SJSA1 (cell line): Measurements from ENCODE around the gene SOX30. TPM values are rescaled to one million over a fixed set of nuclear protein-coding genes. Genes with fewer than 3 reads are reported as not detected.

ENCODE experiments used
- DNase-seq, 2 experiments: peaks; one replicate each; pipeline ENCODE4 v3.0.0-alpha.2; 2015 to 2020; ENCODE audit warnings: low spot score in 2 of 2, low read depth in 1 of 2
- H3K27ac ChIP-seq: fragments of 250-450 bp; sonication (Bioruptor Pico); 2 replicates; pipeline ENCODE4 v1.5.1; 2020; ENCODE audit warnings: mild to moderate bottlenecking, moderate library complexity
- H3K27me3 ChIP-seq: fragments of 250-450 bp; sonication (Bioruptor Pico); replicated peaks from 2 replicates; pipeline ENCODE4 v1.5.1; 2020; ENCODE audit warnings: mild to moderate bottlenecking, moderate library complexity
- H3K36me3 ChIP-seq: fragments of 250-450 bp; sonication (Bioruptor Pico); 2 replicates; pipeline ENCODE4 v1.5.1; 2020; ENCODE audit warnings: mild to moderate bottlenecking
- H3K4me1 ChIP-seq: fragments of 250-450 bp; sonication (Bioruptor Pico); replicated peaks from 2 replicates; pipeline ENCODE4 v1.6.1; 2021; ENCODE audit warnings: mild to moderate bottlenecking
- H3K4me3 ChIP-seq: fragments of 250-450 bp; sonication (Bioruptor Pico); 2 replicates; pipeline ENCODE4 v1.5.1; 2020; ENCODE audit warnings: mild to moderate bottlenecking
- H3K9me3 ChIP-seq: fragments of 250-450 bp; sonication (Bioruptor Pico); replicated peaks from 2 replicates; pipeline ENCODE4 v1.5.1; 2020; ENCODE audit warnings: mild to moderate bottlenecking
- total RNA-seq: library from RNA; depleted of rRNA; stranded (reverse); fragments of >200 nt; shearing (Covaris generic); gene quantifications from 2 replicates; pipeline ENCODE4 v1.2.3, GENCODE V29; 2014

The SOX30 gene
- total RNA-seq, 1 experiment from 2014 or later: 5.8 TPM

GRCh38 chr5:157650991-157651611 lies 1.1 kb downstream of the SOX30 start:
- H3K27ac ChIP-seq: no peak overlapping the region
- no peak overlapping the region for H3K4me3 ChIP-seq
- 0 out of 2 replicates have a peak, but pooled peaks cover 4% of the 10 kb centered on the region for H3K9me3 ChIP-seq
- H3K36me3 ChIP-seq: peaks cover 16% of the 10 kb centered on the region
- no peak for DNase-seq
- H3K27me3 ChIP-seq: no peaks in the 10 kb centered on the region
- H3K4me1 ChIP-seq: no peaks in the 10 kb centered on the region

DNA sequence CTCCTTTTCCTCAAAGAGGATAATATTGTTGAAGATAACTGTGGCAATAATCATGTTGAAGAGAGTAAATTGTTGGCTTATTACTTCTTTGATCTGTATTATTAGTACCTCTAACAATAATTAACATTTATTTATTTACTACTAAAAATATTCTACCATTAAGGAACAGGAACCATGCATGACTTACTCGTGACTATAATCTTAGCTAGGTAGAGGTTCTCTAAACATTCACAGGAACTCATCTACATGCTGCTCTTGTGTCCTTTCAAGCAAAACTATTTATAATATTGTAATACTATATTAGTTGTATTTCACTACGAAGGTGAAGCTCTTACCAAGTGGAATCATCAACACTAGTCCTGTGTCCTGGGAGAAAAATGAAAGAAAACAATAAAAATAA lies 3.1 kb downstream of the SOX30 start:
- no peaks in the 10 kb centered on the region for H3K27me3 ChIP-seq
- H3K4me1 ChIP-seq: no peaks in the 10 kb centered on the region
- no peak for DNase-seq
- H3K4me3 ChIP-seq: no peak overlapping the region
- no peak overlapping the region for H3K27ac ChIP-seq
- peaks cover 15% of the 10 kb centered on the region for H3K36me3 ChIP-seq
- no peaks in the 10 kb centered on the region for H3K9me3 ChIP-seq

- no peaks in the 10 kb centered on the region for H3K9me3 ChIP-seq
- H3K36me3 ChIP-seq: peaks cover 15% of the 10 kb centered on the region
- DNase-seq: no peak
- H3K4me1 ChIP-seq: no peaks in the 10 kb centered on the region
- H3K4me3 ChIP-seq: no peak overlapping the region
- H3K27me3 ChIP-seq: no peaks in the 10 kb centered on the region
- H3K27ac ChIP-seq: no peak overlapping the region
Observed at GRCh38 chr5:157648275-157648990, 3.8 kb downstream of the SOX30 start.

DNA sequence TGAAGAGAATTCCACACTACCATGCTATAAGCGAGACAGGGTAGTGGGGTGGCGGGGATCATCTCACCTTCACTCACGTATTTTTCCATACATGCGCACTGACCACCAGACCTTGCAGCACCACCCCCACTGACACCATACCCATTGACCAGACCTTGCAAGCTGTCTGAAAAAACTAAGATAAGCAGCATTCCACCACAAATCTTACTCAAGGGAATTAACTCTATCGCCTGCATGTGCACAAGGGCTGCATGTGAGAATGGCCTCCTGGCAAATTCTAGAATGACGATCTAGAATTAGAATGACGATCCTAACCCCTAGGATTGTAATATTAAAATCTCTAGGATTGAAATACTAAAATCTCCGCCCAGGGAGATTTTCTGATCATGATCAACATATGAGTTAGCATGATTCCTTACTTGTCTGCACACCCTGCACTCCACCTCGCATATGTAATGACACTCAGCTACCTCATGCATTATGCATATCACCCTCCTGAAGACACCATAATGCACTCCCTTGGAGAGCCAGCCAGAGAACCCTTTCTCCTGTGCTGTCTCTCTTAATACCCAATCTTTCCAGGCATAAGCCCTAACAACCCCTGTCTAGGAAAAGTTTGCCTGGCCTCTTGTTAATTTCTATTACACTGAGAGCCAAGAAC lies 11.7 kb downstream of the SOX30 start:
- Histone ChIP-seq H3K27me3 (no peaks in the 10 kb centered on the region), H3K27ac (no peak overlapping the region), H3K9me3 (no peaks in the 10 kb centered on the region), H3K36me3 (peaks cover 30% of the 10 kb centered on the region), H3K4me3 (no peak overlapping the region), H3K4me1 (no peaks in the 10 kb centered on the region)
- DNase-seq: no peak

DNA sequence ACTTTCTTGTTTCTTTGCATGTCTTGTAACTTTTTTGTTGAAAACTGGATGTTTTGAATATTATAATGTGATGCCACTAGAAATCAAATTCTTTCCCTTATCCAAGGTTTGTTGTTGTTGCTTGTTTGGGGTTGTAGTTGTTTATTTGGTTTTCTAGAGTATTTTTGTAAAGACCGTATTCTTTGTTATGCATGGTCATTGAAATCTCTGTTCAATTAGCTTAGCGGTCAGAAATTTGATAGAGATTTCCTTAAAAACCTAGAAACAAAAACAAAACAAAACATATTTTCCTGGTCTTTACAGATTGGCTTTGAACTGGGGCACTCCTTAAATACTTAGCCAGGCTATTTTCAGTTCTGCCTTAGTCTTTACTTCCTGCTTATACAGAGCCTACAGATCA lies 21.9 kb downstream of the SOX30 start:
- no peaks in the 10 kb centered on the region for H3K27me3 ChIP-seq
- H3K9me3 ChIP-seq: no peaks in the 10 kb centered on the region
- DNase-seq: no peak
- H3K27ac ChIP-seq: no peak overlapping the region
- no peak overlapping the region for H3K4me3 ChIP-seq
- no peaks in the 10 kb centered on the region for H3K4me1 ChIP-seq
- H3K36me3 ChIP-seq: peaks cover 14% of the 10 kb centered on the region

- Histone ChIP-seq H3K36me3 (peaks cover 15% of the 10 kb centered on the region), H3K4me3 (no peak overlapping the region), H3K9me3 (no peaks in the 10 kb centered on the region), H3K27me3 (no peaks in the 10 kb centered on the region), H3K27ac (no peak overlapping the region), H3K4me1 (no peaks in the 10 kb centered on the region)
- DNase-seq: no peak
Observed at GRCh38 chr5:157626831-157627230, 25.4 kb downstream of the SOX30 start.

DNA sequence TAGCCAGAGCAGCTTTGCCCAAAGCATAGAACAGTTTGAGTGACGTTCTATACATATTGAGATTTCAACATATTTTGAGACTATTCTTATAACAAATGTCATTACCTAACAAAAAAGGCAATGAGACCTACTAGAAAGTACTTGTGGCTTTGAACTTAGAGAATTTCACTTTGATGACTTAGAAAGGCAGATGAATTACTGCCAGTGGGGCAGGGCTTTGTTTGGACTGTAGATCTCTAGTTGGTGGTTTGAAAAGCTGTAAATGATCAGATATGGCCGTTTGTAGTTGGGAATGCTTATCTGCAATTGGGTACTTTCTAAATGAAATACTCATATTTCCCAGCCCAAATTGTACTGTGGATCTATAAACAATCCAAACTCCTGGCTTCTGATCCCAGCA lies 28.1 kb downstream of the SOX30 start:
- H3K4me3 ChIP-seq: no peak overlapping the region
- H3K9me3 ChIP-seq: no peaks in the 10 kb centered on the region
- peaks cover 7% of the 10 kb centered on the region for H3K36me3 ChIP-seq
- no peaks in the 10 kb centered on the region for H3K27me3 ChIP-seq
- no peak overlapping the region for H3K27ac ChIP-seq
- H3K4me1 ChIP-seq: no peaks in the 10 kb centered on the region
- no peak for DNase-seq

GRCh38 chr5:157620776-157621175 lies 31.5 kb downstream of the SOX30 start:
- H3K36me3 ChIP-seq: peaks cover 4% of the 10 kb centered on the region
- no peaks in the 10 kb centered on the region for H3K4me1 ChIP-seq
- no peak overlapping the region for H3K27ac ChIP-seq
- no peak for DNase-seq
- no peaks in the 10 kb centered on the region; the same call in 1 of the 2 replicates for H3K9me3 ChIP-seq
- H3K27me3 ChIP-seq: no peaks in the 10 kb centered on the region
- no peak overlapping the region for H3K4me3 ChIP-seq

DNA sequence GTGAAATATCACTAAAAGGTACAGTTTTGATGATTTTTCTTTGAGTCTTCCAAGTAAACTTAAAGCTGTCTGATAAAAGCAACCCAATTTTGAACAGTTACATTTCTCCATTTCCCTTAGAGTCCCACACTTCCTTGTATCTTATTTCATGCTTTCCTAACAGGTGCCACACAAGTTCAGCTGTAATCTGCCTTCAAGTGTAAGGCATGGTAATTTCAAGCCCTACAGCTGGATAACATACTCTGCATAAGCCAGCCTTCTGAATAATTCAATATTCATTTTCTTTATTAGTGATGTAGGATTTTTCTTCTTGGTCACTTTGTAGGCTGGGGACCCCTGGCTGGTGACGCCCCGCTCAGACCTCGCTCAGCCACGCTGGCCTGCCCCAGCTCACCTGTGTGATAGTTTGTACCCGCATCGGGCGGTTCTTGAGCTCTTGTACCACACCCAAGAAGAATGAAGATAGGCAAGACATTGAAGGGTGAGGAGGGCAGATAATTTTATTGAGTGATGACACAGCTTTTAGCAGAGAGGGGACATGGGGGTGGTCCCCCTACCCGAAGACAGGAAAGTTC lies 34.0 kb downstream of the SOX30 start:
- no peaks in the 10 kb centered on the region; the same call in 1 of the 2 replicates for H3K9me3 ChIP-seq
- no peaks in the 10 kb centered on the region for H3K27me3 ChIP-seq
- no peak overlapping the region for H3K27ac ChIP-seq
- H3K36me3 ChIP-seq: no peaks in the 10 kb centered on the region
- no peaks in the 10 kb centered on the region for H3K4me1 ChIP-seq
- no peak overlapping the region for H3K4me3 ChIP-seq
- no peak for DNase-seq

DNA sequence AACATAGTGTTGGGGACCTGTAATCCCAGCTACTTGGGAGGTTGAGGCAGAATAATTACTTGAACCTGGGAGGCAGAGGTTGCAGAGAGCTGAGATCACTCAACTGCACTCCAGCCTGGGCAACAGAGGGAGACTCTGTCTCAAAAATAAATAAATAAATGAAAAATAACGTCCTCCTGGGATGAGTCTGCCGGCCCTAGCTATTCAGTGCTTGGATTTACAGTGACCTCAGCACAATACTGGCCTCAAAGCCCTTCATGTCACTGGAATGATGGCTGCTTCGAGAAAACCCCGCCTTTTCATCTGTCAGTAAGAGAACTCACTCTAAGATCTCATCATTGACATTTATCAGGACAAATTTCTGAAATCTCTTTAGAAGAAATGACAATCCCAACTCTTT lies 35.5 kb downstream of the SOX30 start:
- H3K9me3 ChIP-seq: no peaks in the 10 kb centered on the region; the same call in 1 of the 2 replicates
- no peak overlapping the region for H3K4me3 ChIP-seq
- H3K27me3 ChIP-seq: no peaks in the 10 kb centered on the region
- no peaks in the 10 kb centered on the region for H3K4me1 ChIP-seq
- H3K27ac ChIP-seq: no peak overlapping the region
- no peaks in the 10 kb centered on the region for H3K36me3 ChIP-seq
- no peak for DNase-seq

GRCh38 chr5:157613385-157614245 lies 38.6 kb downstream of the SOX30 start:
- no peak for DNase-seq
- Histone ChIP-seq H3K9me3 (no peaks in the 10 kb centered on the region; the same call in 1 of the 2 replicates), H3K27ac (no peak overlapping the region), H3K36me3 (no peaks in the 10 kb centered on the region), H3K4me3 (no peak overlapping the region), H3K4me1 (peaks cover 7% of the 10 kb centered on the region), H3K27me3 (no peaks in the 10 kb centered on the region)

GRCh38 chr5:157612581-157612980 lies 39.7 kb downstream of the SOX30 start:
- no peak overlapping the region for H3K27ac ChIP-seq
- H3K9me3 ChIP-seq: no peaks in the 10 kb centered on the region
- H3K36me3 ChIP-seq: no peaks in the 10 kb centered on the region
- no peaks in the 10 kb centered on the region for H3K27me3 ChIP-seq
- peaks cover 12% of the 10 kb centered on the region for H3K4me1 ChIP-seq
- no peak for DNase-seq
- H3K4me3 ChIP-seq: no peak overlapping the region
